HG02852 (cell line): ENCODE measurements around the gene LTB.
A peak's percentile ranks its signal among the peaks of the same experiment; 100 is the strongest.
"Not testable (repeated sequence)": the region's sequence is repeated elsewhere in the genome, so short reads cannot be mapped to it uniquely, and the experiment has no call there.

ENCODE experiments used
- ATAC-seq: cut with Tn5 transposase; IDR thresholded peaks from one replicate; pipeline ENCODE4 v1.9.1; 2021; ENCODE audit warnings: mild to moderate bottlenecking, moderate library complexity; ENCODE audit not compliant: unreplicated experiment

Gene LTB

DNA sequence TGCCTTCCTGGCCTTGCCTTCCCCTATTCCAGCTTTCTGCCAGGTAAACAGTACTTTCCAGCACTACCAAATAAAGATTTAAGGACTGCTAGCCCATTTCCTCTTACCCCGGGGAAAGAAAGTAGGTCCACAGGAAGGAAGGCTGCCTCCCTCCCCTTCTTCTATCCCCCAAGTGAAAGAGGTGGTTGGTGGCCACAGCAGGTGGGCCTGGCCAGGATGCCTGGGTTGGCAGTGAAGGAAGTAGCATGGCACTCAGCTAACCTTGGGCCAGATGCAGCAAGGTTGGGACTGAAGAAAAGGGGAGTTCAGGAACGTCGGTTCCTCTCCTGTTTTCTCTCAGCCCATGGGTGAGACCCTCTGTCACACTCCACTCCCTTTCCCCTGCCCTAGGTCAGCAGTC lies 25.9 kb downstream of the LTB start:
- ATAC-seq = no peak

DNA sequence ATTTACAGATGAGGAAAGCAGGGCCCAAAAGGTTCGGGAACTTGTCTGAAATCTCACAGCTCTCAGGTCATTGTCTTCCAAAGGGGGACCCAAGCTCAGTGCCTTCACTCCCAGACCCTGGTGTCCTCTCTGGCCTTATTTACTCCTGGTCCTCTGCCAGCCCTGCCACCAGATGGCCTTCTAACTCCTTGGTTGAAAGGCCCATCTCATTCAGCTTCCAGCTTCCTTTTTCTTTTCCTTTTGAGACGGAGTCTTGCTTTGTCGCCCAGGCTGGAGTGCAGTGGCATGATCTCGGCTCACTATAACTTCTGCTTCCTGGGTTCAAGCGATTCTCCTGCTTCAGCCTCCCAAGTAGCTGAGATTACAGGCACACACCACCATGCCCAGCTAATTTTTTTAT lies 30.9 kb downstream of the LTB start:
- ATAC-seq = not testable (repeated sequence)

DNA sequence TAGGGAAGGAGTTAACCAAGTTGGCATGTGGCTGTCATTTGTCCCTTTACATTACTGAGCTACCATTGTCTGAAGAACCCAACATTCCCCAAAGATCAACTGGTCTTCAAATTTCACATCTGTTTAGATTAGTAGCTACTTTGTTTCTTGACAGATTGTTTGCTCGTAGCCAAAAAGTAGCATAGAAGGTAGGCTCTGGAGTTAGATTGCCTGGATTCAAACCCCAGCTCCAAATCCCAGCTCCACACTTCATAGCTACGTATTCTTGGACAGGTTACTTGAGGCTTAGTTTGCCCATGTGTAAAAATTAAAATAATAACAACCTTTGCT lies 33.7 kb downstream of the LTB start:
- no peak for ATAC-seq

DNA sequence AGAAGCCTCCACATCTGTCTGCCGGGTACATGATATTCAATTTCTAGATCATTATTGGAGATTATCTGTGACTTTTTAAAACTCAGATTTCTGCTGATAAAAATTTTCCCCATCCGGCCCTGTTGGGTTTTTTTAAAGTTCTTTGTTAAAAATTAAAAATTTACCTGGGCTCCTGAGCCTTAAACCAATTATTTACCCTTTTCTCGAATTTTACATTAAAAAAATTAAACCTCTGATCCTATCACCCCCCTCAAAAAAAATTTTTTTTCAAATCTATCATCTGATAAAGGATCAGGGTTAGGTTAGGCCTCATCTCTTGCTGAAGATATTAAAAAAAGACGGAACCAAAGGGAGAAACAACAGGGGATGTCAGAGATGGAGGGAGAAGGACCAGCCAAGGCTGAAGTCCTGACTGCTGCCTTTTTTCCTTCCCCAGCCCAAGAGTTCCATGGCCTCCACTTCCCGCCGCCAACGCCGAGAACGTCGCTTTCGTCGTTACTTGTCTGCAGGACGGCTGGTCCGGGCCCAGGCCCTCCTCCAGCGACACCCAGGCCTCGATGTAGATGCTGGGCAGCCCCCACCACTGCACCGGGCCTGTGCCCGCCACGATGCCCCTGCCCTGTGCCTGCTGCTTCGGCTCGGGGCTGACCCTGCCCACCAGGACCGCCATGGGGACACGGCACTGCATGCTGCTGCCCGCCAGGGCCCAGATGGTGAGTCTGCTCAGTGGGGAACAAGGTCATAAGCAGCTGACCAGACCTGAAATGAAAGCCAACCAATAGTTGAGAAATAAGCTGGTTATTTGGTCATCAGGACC lies 34.3 kb downstream of the LTB start:
- no peak for ATAC-seq

DNA sequence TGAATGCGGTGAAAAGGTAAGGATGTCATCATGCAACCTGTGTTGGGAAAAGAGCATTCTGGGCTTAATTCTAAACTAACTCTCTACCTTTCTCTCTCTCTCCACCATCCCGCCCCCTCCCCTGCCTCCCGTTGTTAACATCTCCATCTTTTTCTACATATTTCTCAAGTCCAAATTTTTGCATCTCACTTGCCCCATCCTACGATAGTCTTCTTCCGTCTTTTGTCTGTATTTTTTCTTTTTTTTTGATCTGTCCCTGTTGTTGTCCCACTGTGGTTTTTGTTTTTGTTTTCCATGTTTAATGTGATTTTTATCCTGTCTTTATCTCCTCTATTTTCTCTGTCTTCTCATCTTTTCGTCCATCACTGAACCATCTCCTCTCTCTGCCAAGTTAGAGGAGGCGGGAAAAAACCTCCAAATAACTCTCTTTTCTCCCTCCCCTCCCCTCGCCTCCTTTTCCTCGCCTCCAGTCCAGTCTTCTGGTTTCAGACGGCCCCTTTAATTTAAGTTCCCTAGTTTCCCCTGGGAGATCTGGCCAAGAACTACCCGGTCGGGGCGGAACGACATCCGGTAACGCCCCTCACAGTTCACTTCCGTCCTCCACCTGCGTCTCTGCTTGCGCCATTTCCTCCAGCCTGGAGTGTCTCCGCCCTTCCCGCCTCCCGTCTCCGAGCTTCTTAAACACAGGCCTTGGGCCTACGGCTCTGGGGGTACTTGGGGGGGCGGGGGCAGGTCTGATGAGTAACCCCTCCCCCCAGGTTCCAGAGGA lies 35.1 kb downstream of the LTB start, which contains the start of gene NFKBIL1:
Gene NFKBIL1, plus strand, starts transcription at position 651 of the 769 bp plus-strand sequence. Its CDS starts 87 bp downstream, at position 738.
- peak; percentile 74 for ATAC-seq

DNA sequence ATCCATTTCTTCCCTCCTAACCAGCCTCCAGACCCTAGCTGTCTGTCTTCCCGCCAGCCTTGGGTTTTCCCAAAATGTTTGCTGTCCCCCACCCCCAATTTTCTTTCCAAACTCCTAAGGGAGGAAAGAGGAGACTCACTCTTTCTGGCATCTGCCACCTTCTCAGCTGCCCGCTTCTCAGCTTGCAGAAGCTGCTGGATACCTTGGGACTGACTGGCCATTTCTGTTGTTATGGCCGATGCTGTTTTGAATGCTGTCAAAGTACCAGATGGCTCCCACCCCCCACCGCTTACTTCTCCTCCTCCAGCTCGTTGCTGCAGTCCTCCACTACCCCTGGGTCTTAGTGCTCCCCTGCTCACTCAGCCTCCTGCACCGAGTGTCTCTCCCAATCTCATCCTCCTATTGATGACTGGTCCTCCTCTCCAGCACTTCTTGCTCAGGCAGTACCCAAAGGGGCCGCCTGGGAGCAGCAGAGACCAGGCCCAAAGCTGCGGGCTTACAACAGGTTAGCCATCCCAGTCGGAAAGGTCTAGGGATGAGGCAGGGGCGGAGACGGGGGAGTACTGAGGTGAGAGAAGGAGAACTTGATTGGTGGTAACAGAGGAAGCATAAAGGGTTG lies 35.8 kb downstream of the LTB start, which contains the start of gene ATP6V1G2:
Gene ATP6V1G2, minus strand, starts transcription at position 270 of the 619 bp plus-strand sequence. Its CDS starts 49 bp downstream, at position 221.
- ATAC-seq = no peak

DNA sequence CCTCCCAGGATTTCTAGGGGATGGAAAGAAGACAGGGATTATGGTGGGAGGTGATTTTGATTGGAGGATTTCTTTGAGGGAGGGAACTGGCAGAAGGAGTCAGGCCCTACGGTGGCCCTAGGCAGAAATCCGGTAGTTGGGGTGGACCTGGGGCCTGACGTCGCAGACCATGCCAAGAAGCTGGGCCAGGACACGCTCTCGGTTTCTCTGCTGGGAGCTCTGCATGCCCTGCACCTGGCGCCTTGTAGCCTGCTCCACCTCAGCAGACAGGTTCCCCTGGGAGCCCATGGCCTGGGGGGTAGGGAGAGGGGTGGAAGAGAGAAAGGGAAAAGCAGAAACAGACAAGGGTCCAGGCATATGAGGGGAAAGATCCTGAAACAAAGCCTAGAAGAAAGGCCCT lies 36.9 kb downstream of the LTB start:
- ATAC-seq = no peak

DNA sequence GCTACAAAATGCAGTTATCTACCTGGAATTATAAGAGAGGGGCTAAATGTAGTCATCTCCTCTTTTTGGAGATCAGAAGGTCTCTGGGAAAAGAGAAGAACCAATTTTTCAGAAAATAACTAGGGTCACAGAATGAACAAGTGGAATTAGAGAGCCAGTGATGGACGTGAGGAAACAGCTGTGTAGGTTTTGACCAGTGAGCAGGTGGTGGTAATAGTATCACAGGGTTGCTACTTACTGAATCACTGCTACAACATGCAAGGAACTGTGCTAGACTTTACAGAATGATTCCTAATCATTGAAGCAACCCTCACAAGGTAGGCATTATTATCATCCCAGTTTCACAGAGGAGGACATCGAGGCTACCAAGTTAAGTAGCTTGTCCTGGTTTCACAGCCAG lies 37.5 kb downstream of the LTB start:
- ATAC-seq = no peak

DNA sequence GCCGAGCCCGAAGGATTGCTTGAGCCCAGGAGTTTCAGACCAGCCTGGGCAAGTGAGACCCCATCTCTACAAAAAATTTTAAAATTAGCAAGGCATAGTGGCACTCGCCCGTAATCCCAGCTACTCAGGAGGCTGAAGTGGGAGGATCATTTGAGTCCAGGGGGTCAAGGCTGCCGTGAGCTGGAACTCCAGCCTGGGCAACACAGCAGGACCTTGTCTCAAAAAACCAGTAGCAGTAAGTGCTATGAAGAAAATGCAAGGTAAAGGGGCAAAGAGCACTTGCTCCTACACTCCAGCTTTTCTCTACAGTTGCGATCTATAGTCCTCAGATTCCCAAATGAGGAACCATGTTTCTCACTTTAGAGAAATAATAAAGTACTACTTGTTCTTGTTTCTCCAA lies 38.6 kb downstream of the LTB start:
- no peak for ATAC-seq

DNA sequence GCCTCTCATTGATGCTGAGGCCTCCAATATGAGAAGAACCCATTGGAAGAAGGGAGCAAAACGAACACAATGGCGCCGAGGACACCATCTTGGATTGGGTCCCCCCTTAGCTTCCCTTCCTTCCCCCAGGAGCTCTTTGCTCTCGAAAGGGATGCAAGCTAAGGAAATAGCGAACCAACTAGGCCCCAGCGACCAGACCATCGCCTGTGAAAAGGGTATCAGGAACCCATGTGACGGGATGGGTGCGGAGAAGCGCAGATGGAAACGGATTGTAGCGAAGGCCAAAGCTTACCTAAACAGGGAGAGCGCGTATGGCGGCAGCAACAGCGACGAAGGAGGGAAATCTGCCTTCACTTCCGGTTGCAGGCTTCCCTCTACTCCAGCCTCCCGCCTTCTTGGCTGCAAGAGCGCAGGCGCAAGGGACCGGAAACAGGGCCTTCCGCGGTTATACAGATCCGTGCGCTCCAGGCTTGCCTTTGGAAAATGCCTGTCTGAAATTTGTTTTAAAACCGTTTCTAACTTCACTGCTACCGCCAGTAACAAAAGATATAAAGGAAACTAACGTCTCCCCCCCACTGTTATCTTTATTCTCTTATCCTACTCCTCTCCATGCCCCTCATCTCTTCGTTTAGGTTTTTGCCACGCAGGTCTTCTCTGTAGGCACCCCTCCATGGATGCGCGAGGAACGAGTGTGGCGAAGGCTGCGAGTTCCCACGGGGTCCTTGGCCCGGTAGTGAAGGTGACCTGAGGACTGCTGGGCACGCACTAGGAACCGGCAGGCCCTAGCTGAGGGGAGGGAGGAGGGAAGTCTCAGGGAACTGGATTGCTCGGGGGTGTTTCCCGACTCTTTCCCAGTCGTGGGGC lies 40.3 kb downstream of the LTB start, which contains the start of gene DDX39B:
Gene DDX39B, minus strand, starts transcription at position 346 of the 864 bp plus-strand sequence. CDS start 1,471 bp downstream, outside the sequence.
- ATAC-seq = peak; percentile 63

DNA sequence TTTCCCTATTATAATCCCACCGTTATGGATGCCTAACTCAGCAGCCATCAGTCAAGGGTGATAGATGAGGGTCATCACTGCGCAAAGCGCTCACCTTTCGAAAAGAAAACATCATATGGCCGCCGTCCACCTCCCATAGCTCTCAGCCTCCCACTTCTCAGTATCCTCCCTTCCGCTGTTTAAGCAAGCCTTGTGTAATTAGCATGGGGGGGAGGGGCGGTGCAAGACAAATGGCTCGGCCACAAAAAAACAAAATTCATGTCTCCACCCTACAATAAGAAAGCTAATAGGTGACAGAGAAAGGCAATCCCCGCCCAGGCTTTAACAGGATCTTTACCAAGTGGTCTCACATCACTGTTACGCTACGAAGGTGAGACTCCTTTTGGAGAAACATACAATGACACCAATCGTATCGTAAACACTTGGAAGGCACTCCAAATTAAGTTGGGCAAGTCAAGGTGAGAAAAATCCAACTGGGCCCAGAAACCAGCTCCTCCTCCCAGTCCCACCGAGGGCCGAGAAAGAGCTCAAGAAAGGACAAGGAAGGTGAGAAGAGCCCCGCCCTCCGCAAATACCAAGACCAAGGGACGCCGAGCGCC lies 41.1 kb downstream of the LTB start:
- ATAC-seq = peak; percentile 23

DNA sequence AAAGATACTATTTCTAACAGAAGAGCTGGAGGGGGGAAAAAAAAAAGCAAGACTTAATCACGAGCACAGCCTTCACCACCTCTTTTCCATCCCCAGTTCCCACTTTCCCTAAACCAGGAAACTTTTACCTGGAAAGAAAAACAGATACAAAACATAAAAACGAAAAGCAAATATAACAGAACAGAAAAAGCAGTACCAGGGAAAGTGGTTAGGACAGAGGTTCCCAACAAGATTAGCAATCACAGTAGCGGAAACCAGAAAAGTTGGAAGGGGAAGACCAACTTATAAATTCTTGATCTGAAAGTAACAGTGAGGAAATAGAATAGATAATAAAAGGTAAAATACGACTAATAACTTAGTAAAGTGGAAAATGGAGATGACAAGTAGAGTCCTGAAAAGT lies 41.6 kb downstream of the LTB start:
- ATAC-seq = no peak

DNA sequence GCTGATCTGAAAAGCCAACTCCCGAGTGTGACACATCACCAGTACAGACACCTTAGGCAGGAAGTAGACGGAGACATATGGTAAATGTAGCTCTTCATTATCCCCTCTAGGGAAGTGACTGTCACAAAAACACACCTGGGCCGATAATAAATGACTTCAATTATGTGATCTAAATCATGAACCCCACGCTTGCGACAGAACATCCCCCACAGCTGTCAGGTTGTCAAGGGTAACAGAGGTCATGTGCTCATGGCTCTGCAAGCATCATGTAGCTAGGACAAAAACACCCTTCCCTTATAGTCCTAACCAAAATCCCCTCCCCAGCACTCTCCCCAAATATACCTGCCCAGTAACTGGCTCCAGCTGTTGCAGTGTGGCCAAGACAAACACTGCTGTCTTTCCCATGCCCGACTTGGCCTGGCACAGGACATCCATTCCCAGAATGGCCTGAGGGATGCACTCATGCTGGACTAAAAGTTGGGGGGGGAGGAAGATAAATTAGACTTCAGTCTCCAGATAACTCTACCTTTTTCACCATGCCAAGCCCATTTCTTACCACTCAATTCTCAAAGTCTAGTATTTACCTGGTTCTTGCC lies 43.3 kb downstream of the LTB start:
- ATAC-seq = no peak

DNA sequence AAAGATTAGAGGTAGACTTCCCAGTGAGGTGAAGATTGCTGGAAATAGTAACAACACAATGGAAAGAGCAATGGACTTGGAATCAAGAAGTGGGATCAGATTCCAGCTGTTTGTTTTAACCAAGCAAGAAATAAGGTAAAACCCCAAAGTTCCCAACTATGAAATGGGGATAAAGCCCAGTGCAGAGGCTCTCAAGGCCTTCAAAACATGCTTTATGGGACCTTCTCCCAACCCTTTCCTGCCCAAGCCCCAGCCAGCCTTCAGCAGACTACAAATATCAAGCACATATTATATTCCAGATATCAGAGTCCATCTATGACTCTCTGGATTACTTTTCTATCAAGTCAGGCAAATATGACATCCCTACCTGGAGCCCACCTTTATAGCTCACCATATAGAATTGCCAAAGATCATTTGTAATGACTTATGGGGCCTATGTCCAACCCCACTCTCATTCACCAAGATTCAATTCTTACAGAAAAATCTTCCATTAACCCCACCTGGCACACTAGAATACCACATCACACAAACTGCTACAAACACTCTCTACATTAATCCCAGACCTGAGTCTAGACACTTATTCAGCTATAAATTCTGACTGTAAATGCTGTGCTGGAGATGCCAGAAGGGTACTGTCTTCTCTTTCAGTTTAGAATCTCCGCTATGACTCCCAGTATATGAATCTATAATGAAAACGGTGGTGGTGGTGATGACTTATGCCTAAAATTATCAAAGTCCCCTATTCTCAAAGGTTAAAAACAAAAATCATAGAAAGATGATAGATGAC lies 46.5 kb downstream of the LTB start:
- ATAC-seq = no peak

DNA sequence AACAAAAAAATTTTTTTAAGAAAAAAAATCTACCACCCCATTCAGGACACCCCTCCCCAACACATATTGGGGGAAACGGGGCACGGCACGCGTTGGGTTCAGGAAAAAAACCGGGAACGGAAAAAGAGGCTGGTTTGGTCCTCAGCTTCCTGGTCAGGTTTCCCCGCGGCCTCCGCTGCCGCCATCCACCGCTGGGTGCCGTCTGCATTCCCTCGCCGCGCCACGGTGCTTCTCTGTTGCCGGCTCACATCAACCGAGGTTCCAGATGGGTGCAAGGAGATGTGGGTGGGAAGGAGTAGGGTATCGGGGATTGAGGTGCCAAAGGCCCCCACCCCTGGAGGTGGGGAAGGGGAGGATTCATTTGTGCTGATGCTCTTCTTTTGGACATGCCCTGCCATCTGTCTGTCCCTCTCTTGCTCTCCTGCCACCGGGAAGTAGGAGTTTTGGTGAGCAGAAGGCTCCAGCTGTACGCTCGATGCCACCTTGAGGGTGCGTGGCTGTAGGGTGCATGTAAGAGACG lies 47.6 kb downstream of the LTB start:
- no peak for ATAC-seq

DNA sequence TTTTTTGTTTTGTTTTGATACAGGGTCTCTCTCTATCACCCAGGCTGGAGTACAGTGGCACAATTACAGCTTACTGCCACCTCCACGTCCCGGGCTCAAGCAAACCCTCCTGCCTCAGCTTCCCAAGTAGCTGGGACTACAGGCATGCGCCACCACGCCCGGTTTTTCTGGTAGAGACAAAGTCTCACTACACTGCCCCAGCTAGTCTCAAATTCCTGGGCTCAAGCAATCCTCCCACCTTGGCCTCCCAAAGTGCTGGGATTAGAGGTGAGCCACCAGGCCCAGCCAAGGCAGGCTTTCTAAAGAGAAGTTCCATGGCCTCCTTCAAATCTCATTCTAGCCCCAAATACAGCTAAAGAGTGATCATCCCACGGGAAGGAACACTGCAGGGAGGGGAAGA lies 48.2 kb downstream of the LTB start:
- ATAC-seq = no peak

DNA sequence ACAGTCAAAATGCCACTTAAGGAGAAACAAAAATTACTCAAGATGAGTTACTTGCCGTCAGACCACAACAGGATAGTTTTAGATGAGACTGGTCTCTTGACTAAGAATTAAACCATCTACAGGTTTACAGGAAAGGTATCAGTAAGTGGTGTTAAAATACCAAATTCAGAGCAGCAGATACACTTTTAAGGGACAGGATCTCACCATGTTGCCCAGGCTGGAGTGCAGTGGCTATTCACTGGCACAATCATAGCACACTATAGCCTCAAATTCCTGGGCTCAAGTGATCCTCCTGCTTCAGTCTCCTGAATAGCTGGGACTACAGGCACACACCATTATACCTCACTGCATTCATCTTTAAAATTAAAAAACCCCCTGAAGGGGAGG lies 48.8 kb downstream of the LTB start:
- no peak for ATAC-seq

DNA sequence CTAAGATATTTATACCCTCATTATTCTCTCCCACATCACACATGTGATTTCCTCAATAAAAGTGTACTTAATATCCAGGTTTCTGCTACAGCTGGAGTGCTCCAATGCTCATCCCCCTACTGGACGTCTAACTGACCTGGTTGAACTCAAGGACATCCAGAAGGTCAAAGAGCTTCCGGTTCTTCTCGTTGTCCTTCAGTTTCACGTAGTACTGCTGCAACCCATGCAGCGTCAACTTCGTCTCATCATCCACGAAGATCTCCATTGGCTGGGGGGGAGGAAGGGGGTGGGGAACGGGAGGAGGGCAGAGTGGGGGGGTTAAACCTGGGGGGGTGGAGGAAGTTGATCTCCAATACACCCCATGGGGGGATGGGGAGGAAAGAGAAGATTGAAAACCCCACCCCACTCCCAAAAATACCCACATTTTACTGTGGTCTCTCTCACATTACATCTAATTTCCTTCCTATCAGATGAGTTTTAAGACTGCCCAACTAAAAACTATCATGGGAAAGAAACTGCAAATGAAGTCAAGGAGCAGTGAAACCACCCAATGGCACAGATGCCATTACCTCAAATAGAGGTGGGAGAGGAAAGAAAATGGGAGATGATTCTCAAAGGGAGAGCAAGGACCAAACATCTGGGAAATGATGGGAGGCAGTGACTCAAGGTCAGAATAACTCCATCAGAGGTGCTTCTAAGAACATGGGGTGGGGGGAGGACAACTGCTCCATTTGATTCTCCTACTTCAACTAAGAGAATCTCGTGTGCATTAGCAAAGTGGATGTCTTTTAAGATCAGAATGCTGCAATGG lies 49.4 kb downstream of the LTB start:
- no peak for ATAC-seq
